ENCODE measurements around the gene FAM234B.

DNA sequence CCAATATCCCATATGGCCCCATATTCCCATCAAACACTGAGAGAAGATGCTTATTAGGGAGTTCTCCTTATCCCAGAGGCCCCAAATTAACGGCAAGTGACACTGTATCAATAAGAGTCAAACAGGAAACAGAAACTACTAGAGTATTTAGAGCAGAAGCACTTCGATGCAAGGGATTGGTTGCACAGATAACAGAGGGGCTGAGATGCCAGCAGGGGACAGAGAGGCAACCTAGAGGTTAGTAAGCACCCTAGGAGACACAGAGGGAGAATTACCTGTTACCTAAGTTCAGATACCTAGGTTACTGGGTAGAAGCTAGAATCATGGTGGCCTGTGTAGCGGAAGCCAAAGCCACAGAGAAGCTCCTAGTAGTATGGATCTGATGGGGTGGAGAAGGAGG is 47.0 kb upstream of the FAM234B start:
- TF ChIP-seq, protein P1, sequence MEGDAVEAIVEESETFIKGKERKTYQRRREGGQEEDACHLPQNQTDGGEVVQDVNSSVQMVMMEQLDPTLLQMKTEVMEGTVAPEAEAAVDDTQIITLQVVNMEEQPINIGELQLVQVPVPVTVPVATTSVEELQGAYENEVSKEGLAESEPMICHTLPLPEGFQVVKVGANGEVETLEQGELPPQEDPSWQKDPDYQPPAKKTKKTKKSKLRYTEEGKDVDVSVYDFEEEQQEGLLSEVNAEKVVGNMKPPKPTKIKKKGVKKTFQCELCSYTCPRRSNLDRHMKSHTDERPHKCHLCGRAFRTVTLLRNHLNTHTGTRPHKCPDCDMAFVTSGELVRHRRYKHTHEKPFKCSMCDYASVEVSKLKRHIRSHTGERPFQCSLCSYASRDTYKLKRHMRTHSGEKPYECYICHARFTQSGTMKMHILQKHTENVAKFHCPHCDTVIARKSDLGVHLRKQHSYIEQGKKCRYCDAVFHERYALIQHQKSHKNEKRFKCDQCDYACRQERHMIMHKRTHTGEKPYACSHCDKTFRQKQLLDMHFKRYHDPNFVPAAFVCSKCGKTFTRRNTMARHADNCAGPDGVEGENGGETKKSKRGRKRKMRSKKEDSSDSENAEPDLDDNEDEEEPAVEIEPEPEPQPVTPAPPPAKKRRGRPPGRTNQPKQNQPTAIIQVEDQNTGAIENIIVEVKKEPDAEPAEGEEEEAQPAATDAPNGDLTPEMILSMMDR (IDR thresholded peaks at IDR 0.05), result no peak
- TF ChIP-seq POLR2A (IDR thresholded peaks at IDR 0.05), result no peak
